ENCODE results near the gene ASPSCR1. TPM values are rescaled to one million over a fixed set of nuclear protein-coding genes. Genes with fewer than 3 reads are reported as not detected.
A peak's percentile ranks its signal among the peaks of the same experiment; 100 is the strongest.

Gene ASPSCR1
- total and polyA plus RNA-seq, 9 of the 15 experiments (the other 6 are each of a cell fraction or from before 2014, with no cell fraction given): 0.90 to 36.9 (median 11.6) TPM

GRCh38 chr17:82000803-82001570 is 23.6 kb downstream of the ASPSCR1 start (continued):
- TF ChIP-seq NFE2 (IDR thresholded peaks at IDR 0.05; ENCODE audit: low read depth) (no peak), THRAP3 (IDR thresholded peaks at IDR 0.05; ENCODE audit: borderline replicate concordance) (no peak)
- TF ChIP-seq, protein P1, sequence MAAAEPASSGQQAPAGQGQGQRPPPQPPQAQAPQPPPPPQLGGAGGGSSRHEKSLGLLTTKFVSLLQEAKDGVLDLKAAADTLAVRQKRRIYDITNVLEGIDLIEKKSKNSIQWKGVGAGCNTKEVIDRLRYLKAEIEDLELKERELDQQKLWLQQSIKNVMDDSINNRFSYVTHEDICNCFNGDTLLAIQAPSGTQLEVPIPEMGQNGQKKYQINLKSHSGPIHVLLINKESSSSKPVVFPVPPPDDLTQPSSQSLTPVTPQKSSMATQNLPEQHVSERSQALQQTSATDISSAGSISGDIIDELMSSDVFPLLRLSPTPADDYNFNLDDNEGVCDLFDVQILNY (CRISPR knock-in tag; IDR thresholded peaks at IDR 0.05): no peak

DNA sequence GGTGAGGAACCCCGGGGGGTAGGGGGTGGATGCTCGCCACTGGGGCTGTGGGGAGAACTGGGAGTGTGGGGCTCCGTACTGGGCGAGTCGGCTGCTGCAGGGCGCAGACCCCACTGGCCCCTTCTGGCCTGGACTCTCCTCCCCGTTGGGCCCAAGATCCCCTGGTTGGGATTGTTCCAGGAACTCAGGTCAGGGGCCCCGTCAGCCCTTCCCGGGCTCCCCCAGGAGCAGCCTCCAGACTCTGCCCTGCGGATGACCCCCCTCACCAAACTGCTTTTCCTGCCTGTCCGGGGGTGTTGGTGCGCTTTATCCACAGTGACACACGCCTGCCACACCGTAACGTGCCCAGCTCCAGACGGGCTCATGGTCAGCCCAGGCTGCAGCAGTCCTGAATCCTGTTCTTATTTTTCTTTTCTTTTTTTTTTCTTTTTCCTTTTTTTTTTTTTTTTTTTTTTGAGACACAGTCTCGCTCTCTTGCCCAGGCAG is 24.2 kb downstream of the ASPSCR1 start:
- ChIA-PET POLR2A (no interaction called here), CTCF (ENCODE audit: low intra/inter-chr PET ratio) (no interaction called here)
- in situ Hi-C loops (cut with MboI) (no loop called here), intact Hi-C loops (cut with micrococcal nuclease) (no loop called here)
- peaks cover 0 to 63% of the 10 kb centered on the region in 2 experiments; a peak in 2 of 5 replicates for H3K4me1 ChIP-seq (replicated peaks in 1 of 2; ENCODE audit: control insufficient read depth in 2 of 2, insufficient read depth in 2 of 2, low read length in 2 of 2)
- no peak overlapping the region for H3K4me3 ChIP-seq
- 0 out of 2 replicates have a peak, but pooled peaks cover 4% of the 10 kb centered on the region for H4K20me1 ChIP-seq (replicated peaks; ENCODE audit: control insufficient read depth, insufficient read depth, low read length)
- H3K9ac ChIP-seq (ENCODE audit: insufficient read depth in 1 of 2, low read depth in 2 of 2, low read length in 2 of 2): peak overlapping the region in 1 of 2 experiments; percentile 76; a peak in 1 of 4 replicates
- no peaks in the 10 kb centered on the region for H3K9me3 ChIP-seq (replicated peaks; ENCODE audit: control insufficient read depth, insufficient read depth, low read depth, low read length)
- ATAC-seq: no peak
- FAIRE-seq: no peak
- H3K9me1 ChIP-seq (ENCODE audit: control insufficient read depth, insufficient read depth, low read length): peaks cover 3% of the 10 kb centered on the region
- no peak overlapping the region for H2AFZ ChIP-seq (ENCODE audit: low read depth, low read length)
- H3K27ac ChIP-seq (ENCODE audit: extremely low read depth, low read depth, low read length): no peak overlapping the region
- DNase-seq (ENCODE audit: extremely low read depth in 1 of 4, low spot score in 3 of 4): no peak
- BruUV-seq (replicated peaks): no TSS peak
- peaks cover 6% of the 10 kb centered on the region; the same call in 1 of the 3 replicates for H3K36me3 ChIP-seq (ENCODE audit: control insufficient read depth, insufficient read depth, low read length)
- no peaks in the 10 kb centered on the region for H3K79me2 ChIP-seq (ENCODE audit: control insufficient read depth, insufficient read depth, low read length)
- H3K4me2 ChIP-seq (ENCODE audit: insufficient read depth, low read length): no peak overlapping the region
- 72% methylated on average over 9 of the region's 17 CpGs for WGBS (ENCODE audit: insufficient coverage, low coverage, missing lambda C conversion rate)
- H3K27me3 ChIP-seq (ENCODE audit: control insufficient read depth in 2 of 2, insufficient read depth in 2 of 2, low read length in 2 of 2): no peaks in the 10 kb centered on the region
- TF ChIP-seq PTBP1 (IDR thresholded peaks at IDR 0.05; ENCODE audit: low read depth, low read length): no peak
- no peak for TF ChIP-seq RBM15 (IDR thresholded peaks at IDR 0.05; ENCODE audit: insufficient read depth, low read length)
- TF ChIP-seq SETDB1 (IDR thresholded peaks at IDR 0.05; ENCODE audit: low read length): no peak
- TF ChIP-seq PCBP1 (IDR thresholded peaks at IDR 0.05; ENCODE audit: low read depth, low read length, poor library complexity, severe bottlenecking): no peak
- TF ChIP-seq NONO (IDR thresholded peaks at IDR 0.05; ENCODE audit: low read depth in 2 of 2, low read length in 1 of 2): no peak
- TF ChIP-seq ZNF408 (CRISPR knock-in tag; IDR thresholded peaks at IDR 0.05; ENCODE audit: low read depth): no peak
- TF ChIP-seq HNRNPH1 (optimal IDR thresholded peaks at IDR 0.05; ENCODE audit: low read depth, low read length): no peak
- TF ChIP-seq PHF8 (IDR thresholded peaks at IDR 0.05; ENCODE audit: borderline replicate concordance, low read length): no peak
- no peak for TF ChIP-seq CEBPB (tag; IDR thresholded peaks at IDR 0.05)
- TF ChIP-seq PRMT5 (CRISPR knock-in tag; IDR thresholded peaks at IDR 0.05): no peak
- TF ChIP-seq TCF15 (CRISPR knock-in tag; IDR thresholded peaks at IDR 0.05): no peak
- TF ChIP-seq MYC (IDR thresholded peaks at IDR 0.05; ENCODE audit: low read depth, low read length): no peak
- TF ChIP-seq MYC (CRISPR knock-in tag; IDR thresholded peaks at IDR 0.05; ENCODE audit: borderline replicate concordance, low read depth): no peak
- TF ChIP-seq ZNF277 (CRISPR knock-in tag; IDR thresholded peaks at IDR 0.05; ENCODE audit: borderline replicate concordance): no peak
- no peak for TF ChIP-seq SAFB2 (IDR thresholded peaks at IDR 0.05; ENCODE audit: borderline replicate concordance, low read depth, low read length, severe bottlenecking)
- no peak for TF ChIP-seq SMAD2 (IDR thresholded peaks at IDR 0.05; ENCODE audit: low read depth, low read length)

All from K562 (cell line).